Kidney (tissue), 14 donors: ENCODE measurements around the gene HECA. TPM values are rescaled to one million over a fixed set of nuclear protein-coding genes. Genes with fewer than 3 reads are reported as not detected.

Experiments
- DNase-seq, 5 donors: peaks; one replicate each; pipeline ENCODE4 v3.0.0-alpha.2; 2013 to 2020
- FAIRE-seq: peaks from 2 replicates; lab custom pipeline; 2012; peaks lifted over from hg19 to GRCh38; lab: Jason Lieb, UNC
- H3K27ac ChIP-seq, 2 donors: one replicate each; pipeline ENCODE4 v1.7.0; 2013; ENCODE audit warnings: low read depth in 2 of 2, low read length in 2 of 2, inconsistent platforms in 1 of 2
- H3K27me3 ChIP-seq: one replicate; pipeline ENCODE4 v1.7.1; 2013; ENCODE audit warnings: low read length, inconsistent platforms; ENCODE audit not compliant: control insufficient read depth, insufficient read depth
- H3K36me3 ChIP-seq, 3 donors: one replicate each; pipeline versions ENCODE4 v1.7.0 to v1.7.1; 2013; ENCODE audit warnings: low read length in 3 of 3, control low read depth in 1 of 3, inconsistent platforms in 1 of 3; ENCODE audit not compliant: insufficient read depth in 3 of 3, control insufficient read depth in 2 of 3
- H3K4me1 ChIP-seq, 3 donors: one replicate each; pipeline versions ENCODE4 v1.7.0 to v1.7.1; 2013; ENCODE audit warnings: low read length in 3 of 3, inconsistent platforms in 1 of 3, low read depth in 1 of 3; ENCODE audit not compliant: control insufficient read depth in 2 of 3, insufficient read depth in 2 of 3
- H3K4me3 ChIP-seq, 3 donors: one replicate each; pipeline versions ENCODE4 v1.7.0 to v1.8.1; 2013; ENCODE audit warnings: low read length in 3 of 3, control low read depth in 1 of 3, inconsistent platforms in 1 of 3
- H3K9ac ChIP-seq, 3 donors: one replicate each; pipeline versions ENCODE4 v1.7.0 to v1.7.1; 2013; ENCODE audit warnings: low read length in 3 of 3, control low read depth in 1 of 3, inconsistent platforms in 1 of 3
- H3K9me3 ChIP-seq, 3 donors: one replicate each; pipeline versions ENCODE4 v1.7.0 to v1.7.1; 2013; ENCODE audit warnings: low read length in 3 of 3, control low read depth in 1 of 3, inconsistent platforms in 1 of 3; ENCODE audit not compliant: control insufficient read depth in 2 of 3, insufficient read depth in 1 of 3
- intact Hi-C: fragments of 100-400 bp; cut with DNase I; formaldehyde crosslinking; loops from one replicate; pipeline ENCODE4 v1.11.1; 2022
- polyA plus RNA-seq: library from polyadenylated mRNA; stranded (reverse); fragments of 350-450 nt; fragmentation: Illumina TruSeq; extraction: RNeasy Lipid Tissue Mini Kit (QIAGEN cat#74804); gene quantifications from one replicate; pipeline ENCODE4 v1.2.3, GENCODE V29; 2014; ENCODE audit warnings: low read depth, low replicate concordance; ENCODE audit not compliant: insufficient read depth
- total RNA-seq: library from RNA; stranded (reverse); fragmentation: NEBNext Ultra II Directional; extraction: Animal tissue kit (Norgen Biotek cat#: 25700); gene quantifications from one replicate; pipeline ENCODE4 v1.2.1, GENCODE V29; 2021
- TF ChIP-seq, protein P1 (sequence below): IDR thresholded peaks from 3 replicates; pipeline ENCODE4 v1.5.1; 2012; ENCODE audit warnings: mild to moderate bottlenecking, moderate library complexity, borderline replicate concordance; ENCODE audit not compliant: insufficient read depth; ENCODE audit errors: extremely low read depth
- donor health status: control.
- donor health status: control.
- donor health status: control.
- donor health status: control.
- donor health status: control.
- donor health status: DM: yes; HTN: yes; CAD: no.
- donor health status: Normal renal cell carcinoma (clear cell type).

HECA gene
- total and polyA plus RNA-seq, 2 donors from 2014 or later, result 5.2 to 22.0 TPM

DNA sequence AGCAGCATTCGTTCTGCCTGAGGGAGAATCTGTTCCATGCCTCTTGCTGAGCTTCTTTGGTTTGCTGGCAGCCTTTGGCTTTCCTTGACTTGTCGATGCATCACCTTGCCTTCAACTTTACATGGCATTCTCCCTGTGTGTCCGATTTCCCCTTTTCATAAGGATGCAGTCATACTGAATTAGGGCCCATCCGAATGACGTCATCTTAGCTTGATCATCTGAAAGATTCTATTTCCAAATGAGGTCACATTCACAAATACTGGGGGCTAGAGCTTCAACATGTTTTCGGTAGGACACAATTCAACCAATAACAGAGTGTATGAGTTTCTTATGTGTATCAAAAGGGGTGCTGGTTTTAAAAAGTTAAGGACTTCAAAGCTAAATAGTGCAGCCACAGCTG is 27.8 kb upstream of the HECA start:
- FAIRE-seq (no peak), DNase-seq (no peak)
- intact Hi-C loops, result no loop called here
- Histone ChIP-seq H3K9ac (no peak overlapping the region), H3K27me3 (no peaks in the 10 kb centered on the region), H3K9me3 (no peaks in the 10 kb centered on the region), H3K4me1 (no peaks in the 10 kb centered on the region), H3K36me3 (no peaks in the 10 kb centered on the region), H3K27ac (no peak overlapping the region), H3K4me3 (no peak overlapping the region)
- TF ChIP-seq, protein P1, sequence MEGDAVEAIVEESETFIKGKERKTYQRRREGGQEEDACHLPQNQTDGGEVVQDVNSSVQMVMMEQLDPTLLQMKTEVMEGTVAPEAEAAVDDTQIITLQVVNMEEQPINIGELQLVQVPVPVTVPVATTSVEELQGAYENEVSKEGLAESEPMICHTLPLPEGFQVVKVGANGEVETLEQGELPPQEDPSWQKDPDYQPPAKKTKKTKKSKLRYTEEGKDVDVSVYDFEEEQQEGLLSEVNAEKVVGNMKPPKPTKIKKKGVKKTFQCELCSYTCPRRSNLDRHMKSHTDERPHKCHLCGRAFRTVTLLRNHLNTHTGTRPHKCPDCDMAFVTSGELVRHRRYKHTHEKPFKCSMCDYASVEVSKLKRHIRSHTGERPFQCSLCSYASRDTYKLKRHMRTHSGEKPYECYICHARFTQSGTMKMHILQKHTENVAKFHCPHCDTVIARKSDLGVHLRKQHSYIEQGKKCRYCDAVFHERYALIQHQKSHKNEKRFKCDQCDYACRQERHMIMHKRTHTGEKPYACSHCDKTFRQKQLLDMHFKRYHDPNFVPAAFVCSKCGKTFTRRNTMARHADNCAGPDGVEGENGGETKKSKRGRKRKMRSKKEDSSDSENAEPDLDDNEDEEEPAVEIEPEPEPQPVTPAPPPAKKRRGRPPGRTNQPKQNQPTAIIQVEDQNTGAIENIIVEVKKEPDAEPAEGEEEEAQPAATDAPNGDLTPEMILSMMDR, result no peak

DNA sequence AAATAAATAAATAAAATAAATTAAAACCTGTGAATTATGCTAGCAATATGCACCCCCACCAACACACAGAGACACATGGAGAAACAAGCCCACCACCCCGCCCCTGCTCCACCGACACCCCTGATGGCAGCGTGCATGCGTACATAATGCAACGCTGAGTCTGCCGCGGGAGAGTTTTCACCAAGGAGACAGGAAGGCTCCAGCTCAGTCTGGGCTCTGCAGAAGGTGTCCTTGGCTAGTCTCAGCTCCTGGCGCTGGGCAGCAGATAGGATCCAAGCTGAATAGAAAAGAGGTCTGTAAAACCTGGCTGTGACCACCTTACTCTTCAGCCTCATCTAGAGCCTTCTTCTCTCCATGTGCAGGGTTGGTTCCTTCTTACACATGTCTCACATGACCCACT is 26.5 kb upstream of the HECA start:
- Histone ChIP-seq H3K36me3 (no peaks in the 10 kb centered on the region), H3K4me3 (no peak overlapping the region), H3K9me3 (no peaks in the 10 kb centered on the region), H3K27me3 (no peaks in the 10 kb centered on the region), H3K27ac (no peak overlapping the region), H3K9ac (no peak overlapping the region), H3K4me1 (no peaks in the 10 kb centered on the region)
- intact Hi-C loops, result no loop called here
- no peak for FAIRE-seq
- no peak for DNase-seq
- TF ChIP-seq, protein P1, result no peak

DNA sequence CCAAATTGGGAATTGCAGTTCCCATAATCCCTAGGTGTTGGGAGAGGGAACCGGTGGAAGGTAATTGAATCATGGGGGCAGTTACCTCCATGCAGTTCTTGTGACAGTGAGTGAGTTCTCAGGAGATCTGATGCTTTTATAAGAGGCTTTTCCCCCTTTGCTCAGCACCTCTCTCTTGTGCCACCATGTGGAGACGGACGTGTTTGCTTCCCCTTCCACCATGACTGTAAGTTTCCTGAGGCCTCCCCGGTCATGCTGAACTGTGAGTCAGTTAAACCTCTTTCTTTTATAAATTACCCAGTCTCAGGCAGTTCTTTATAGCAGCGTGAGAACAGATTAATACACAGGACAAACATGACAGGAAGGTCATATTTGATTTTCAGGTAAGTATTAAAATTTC is 25.3 kb upstream of the HECA start:
- Histone ChIP-seq H3K4me1 (no peaks in the 10 kb centered on the region), H3K4me3 (no peak overlapping the region), H3K9me3 (no peaks in the 10 kb centered on the region), H3K36me3 (no peaks in the 10 kb centered on the region), H3K27me3 (no peaks in the 10 kb centered on the region), H3K27ac (no peak overlapping the region), H3K9ac (no peak overlapping the region)
- FAIRE-seq (no peak), DNase-seq (peak in 1 of 5 donors; percentile 18)
- TF ChIP-seq, protein P1, result peak; percentile 21
- intact Hi-C loops, result no loop called here

DNA sequence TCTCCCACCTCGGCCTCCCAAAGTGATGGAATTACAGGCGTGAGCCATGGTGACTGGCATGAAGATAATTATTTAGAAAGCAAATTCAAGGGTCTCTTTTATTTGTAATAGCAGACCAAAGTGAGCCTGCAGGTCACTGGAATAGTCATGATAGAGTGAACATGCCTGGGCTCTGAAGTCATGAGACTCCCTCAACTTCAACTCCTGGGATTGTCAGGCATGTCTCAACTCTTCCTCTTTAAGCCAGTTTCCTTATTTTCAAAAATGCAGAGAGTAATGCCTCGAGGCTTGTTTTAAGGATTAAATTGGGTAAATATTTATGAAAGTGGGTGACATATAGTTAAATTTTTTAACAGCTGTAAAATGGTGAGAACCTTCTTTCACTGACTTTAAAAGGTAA is 22.7 kb upstream of the HECA start:
- TF ChIP-seq, protein P1, result no peak
- Histone ChIP-seq H3K27ac (no peak overlapping the region), H3K4me3 (no peak overlapping the region), H3K9ac (no peak overlapping the region), H3K4me1 (no peaks in the 10 kb centered on the region), H3K36me3 (no peaks in the 10 kb centered on the region), H3K27me3 (no peaks in the 10 kb centered on the region), H3K9me3 (no peaks in the 10 kb centered on the region)
- FAIRE-seq (no peak), DNase-seq (no peak)
- intact Hi-C loops, result no loop called here
